Esophagus muscularis mucosa (tissue), 4 donors: ENCODE results near the gene ADGRG6.

Experiments used
- EP300 ChIP-seq: sonication (generic); formaldehyde crosslinking; IDR thresholded peaks from one replicate; pipeline ENCODE4 v1.6.1; 2017; ENCODE audit warnings: antibody characterized with exemption
- POLR2A ChIP-seq: fragments of 450-650 bp; IDR thresholded peaks from one replicate; pipeline ENCODE4 v1.6.1; 2017; ENCODE audit warnings: antibody characterized with exemption, moderate library complexity, mild to moderate bottlenecking, low read depth
- POLR2AphosphoS5 ChIP-seq, 2 donors: sonication (generic); formaldehyde crosslinking; IDR thresholded peaks; one replicate each; pipeline ENCODE4 v1.6.1; 2017; ENCODE audit warnings: antibody characterized with exemption in 2 of 2
- TF ChIP-seq, protein P1 (sequence below), 3 experiments: fragments of 200-600 bp in 2 of 3; fragments of 450-650 bp in 1 of 3; sonication (generic) in 2 of 3; IDR thresholded peaks; one replicate each; pipeline ENCODE4 v1.5.1; 2017 to 2019; ENCODE audit warnings: antibody characterized with exemption in 3 of 3, mild to moderate bottlenecking in 2 of 3, moderate library complexity in 1 of 3

DNA sequence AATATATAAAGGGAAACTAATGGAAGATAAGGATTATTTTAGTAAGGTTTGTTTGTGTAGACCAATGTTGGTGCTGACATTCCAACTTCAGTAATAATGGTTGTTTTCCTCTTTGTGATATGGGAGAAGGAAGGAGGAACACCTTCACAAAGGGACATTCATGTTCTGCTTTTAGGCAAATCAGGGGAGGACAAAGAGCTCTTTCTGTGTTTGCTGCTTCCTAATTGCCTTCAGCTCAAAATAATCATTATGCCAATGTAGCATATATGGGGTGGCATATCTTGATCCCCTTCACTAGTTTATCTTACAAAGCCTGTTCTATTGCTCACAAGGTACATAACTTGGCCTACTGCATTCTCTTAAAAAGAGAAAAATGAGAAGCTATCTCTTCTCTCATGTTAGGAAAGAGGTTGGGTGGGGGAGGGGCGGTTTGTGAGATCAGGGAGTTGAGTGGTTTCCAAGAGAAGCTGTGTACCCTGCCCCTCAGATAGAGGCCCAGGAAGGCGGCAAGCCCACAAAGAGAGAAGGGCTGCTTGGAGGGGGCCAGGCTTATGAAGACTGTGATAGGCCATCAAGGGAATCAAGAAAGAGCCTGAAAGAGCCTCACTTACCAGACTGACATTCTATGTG, 4.7 kb upstream of the ADGRG6 start:
- TF ChIP-seq, protein P1, sequence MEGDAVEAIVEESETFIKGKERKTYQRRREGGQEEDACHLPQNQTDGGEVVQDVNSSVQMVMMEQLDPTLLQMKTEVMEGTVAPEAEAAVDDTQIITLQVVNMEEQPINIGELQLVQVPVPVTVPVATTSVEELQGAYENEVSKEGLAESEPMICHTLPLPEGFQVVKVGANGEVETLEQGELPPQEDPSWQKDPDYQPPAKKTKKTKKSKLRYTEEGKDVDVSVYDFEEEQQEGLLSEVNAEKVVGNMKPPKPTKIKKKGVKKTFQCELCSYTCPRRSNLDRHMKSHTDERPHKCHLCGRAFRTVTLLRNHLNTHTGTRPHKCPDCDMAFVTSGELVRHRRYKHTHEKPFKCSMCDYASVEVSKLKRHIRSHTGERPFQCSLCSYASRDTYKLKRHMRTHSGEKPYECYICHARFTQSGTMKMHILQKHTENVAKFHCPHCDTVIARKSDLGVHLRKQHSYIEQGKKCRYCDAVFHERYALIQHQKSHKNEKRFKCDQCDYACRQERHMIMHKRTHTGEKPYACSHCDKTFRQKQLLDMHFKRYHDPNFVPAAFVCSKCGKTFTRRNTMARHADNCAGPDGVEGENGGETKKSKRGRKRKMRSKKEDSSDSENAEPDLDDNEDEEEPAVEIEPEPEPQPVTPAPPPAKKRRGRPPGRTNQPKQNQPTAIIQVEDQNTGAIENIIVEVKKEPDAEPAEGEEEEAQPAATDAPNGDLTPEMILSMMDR (IDR thresholded peaks at IDR 0.05) = no peak
- no peak for TF ChIP-seq POLR2A
- TF ChIP-seq EP300 = no peak
- no peak for TF ChIP-seq POLR2AphosphoS5 (IDR thresholded peaks at IDR 0.05)
